Effector memory CD4-positive, alpha-beta T cell (primary cell): Measurements from ENCODE around the gene RAX.

Experiments
- DNase-seq, 3 donors: peaks; one replicate each; pipeline ENCODE4 v3.0.0-alpha.2; 2020
- H3K27ac ChIP-seq: 2 replicates; pipeline ENCODE4 v1.7.0; 2013; ENCODE audit warnings: mild to moderate bottlenecking, low read length, moderate library complexity; ENCODE audit not compliant: insufficient read depth, poor library complexity, severe bottlenecking
- H3K27me3 ChIP-seq: replicated peaks from 2 replicates; pipeline ENCODE4 v1.7.0; 2013; ENCODE audit warnings: mild to moderate bottlenecking, low read length; ENCODE audit not compliant: insufficient read depth, control insufficient read depth, poor library complexity, severe bottlenecking
- H3K36me3 ChIP-seq: 2 replicates; pipeline ENCODE4 v1.7.0; 2013; ENCODE audit warnings: mild to moderate bottlenecking, low read length, moderate library complexity; ENCODE audit not compliant: control insufficient read depth, insufficient read depth
- H3K4me1 ChIP-seq: 2 replicates; pipeline ENCODE4 v1.7.0; 2013; ENCODE audit warnings: low read length, mild to moderate bottlenecking; ENCODE audit not compliant: control insufficient read depth, insufficient read depth, poor library complexity, severe bottlenecking
- H3K4me3 ChIP-seq: 2 replicates; pipeline ENCODE4 v1.7.0; 2013; ENCODE audit warnings: low read length, low read depth, mild to moderate bottlenecking; ENCODE audit not compliant: insufficient read depth, poor library complexity, severe bottlenecking
- H3K9me3 ChIP-seq: 2 replicates; pipeline ENCODE4 v1.7.0; 2013; ENCODE audit warnings: mild to moderate bottlenecking, low read length, moderate library complexity; ENCODE audit not compliant: control insufficient read depth

Gene RAX

GRCh38 chr18:59229701-59230443 is 43.4 kb downstream of the RAX start:
- no peak overlapping the region for H3K4me3 ChIP-seq
- DNase-seq = no peak
- H3K9me3 ChIP-seq = no peaks in the 10 kb centered on the region
- no peaks in the 10 kb centered on the region for H3K4me1 ChIP-seq
- no peaks in the 10 kb centered on the region for H3K36me3 ChIP-seq
- no peak overlapping the region for H3K27ac ChIP-seq
- peaks cover 5% of the 10 kb centered on the region for H3K27me3 ChIP-seq

DNA sequence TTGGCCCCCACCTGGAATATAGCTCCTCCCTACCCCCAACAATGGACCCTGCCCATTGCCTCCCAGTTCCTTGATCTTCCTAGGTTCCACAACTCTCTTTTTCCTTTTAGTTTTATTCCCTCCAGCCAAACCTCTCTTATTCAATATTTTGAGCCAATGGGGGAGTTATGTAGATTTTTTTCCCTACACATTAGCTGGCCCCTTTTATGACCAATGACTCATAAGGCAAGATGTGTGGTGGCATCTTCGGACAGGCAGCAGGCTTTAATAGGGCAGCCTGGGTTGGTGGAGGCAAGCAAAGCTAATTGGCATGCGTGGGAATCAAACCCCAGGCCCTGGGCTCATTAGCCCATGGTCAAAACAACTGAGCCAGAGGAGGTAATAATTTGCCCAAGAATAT is 44.1 kb downstream of the RAX start:
- no peak overlapping the region for H3K27ac ChIP-seq
- no peak for DNase-seq
- H3K9me3 ChIP-seq = no peaks in the 10 kb centered on the region
- H3K27me3 ChIP-seq = peaks cover 5% of the 10 kb centered on the region
- no peak overlapping the region for H3K4me3 ChIP-seq
- H3K4me1 ChIP-seq = no peaks in the 10 kb centered on the region
- H3K36me3 ChIP-seq = no peaks in the 10 kb centered on the region

DNA sequence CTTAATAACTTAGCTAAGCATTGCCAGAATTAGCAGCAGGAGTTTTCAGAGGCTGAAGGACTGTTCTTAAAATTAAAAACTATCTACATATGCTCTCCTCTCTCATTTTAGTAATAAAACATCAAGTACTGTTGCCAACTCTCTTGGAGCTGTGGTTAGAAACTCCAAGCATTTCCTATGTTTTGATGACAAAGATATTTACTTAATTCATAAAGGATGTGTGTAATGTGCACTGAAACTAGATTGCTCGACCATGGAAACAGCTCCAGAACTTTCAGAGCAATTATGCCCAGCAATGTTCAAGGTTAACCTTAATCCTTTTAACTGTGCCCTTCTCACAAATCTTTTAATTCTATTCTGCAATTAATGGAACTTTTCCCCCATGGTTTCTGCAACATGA is 44.9 kb downstream of the RAX start:
- DNase-seq = no peak
- Histone ChIP-seq H3K36me3 (no peaks in the 10 kb centered on the region), H3K27me3 (peaks cover 5% of the 10 kb centered on the region), H3K9me3 (no peaks in the 10 kb centered on the region), H3K4me3 (no peak overlapping the region), H3K27ac (no peak overlapping the region), H3K4me1 (no peaks in the 10 kb centered on the region)

- Histone ChIP-seq H3K27ac (no peak overlapping the region), H3K4me1 (no peaks in the 10 kb centered on the region), H3K4me3 (no peak overlapping the region), H3K36me3 (no peaks in the 10 kb centered on the region), H3K27me3 (peaks cover 19% of the 10 kb centered on the region), H3K9me3 (no peaks in the 10 kb centered on the region)
- DNase-seq = no peak
Measured at GRCh38 chr18:59222341-59222740, 50.9 kb downstream of the RAX start.

DNA sequence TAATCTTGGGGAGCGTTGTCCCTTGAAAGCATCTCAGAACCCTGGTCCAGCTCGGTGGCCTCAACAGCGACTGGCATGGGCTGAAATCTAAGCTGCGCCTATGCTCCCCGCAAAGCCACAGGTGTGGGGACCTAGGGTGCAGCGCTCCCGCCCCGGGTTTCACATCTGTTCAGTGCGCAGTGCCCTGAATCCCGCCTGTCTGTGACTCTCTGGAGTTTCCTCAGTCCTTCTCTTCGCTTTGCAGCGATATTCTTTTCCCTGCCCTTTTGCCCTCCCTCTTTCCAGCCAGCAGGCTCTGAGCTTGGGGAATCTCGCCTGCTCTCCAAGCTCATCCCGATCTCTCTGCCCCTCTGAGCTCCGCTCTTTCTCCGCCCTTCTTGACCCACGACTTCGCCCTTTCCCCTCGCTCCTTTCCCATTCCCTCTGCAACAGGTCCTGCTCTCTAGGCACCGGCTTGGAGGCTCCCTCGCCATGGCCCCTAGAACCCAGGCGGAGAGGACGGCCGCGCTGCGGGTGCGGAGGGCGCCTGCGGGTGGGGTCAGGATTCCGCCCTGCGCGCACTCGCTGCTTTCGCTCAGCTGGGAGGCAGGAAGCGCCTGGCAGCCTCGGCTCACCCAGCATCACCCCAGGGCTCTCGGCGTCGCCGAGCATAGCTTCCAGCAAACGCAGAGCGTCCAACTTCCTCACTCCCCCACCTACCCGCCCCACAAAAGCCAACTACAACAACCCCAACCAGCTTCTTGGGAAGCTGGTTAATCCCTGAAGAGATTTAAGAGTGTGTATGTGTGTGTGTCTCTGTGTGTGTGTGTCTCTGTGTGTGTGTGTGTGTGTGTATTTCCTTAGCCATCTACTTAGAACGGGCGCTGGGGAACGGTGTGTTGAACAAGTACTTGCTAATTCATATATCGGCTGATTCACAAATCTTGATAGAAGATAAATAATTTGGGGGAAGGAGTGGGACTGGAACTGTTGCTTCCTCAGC is 52.2 kb downstream of the RAX start:
- Histone ChIP-seq H3K36me3 (no peaks in the 10 kb centered on the region), H3K4me1 (no peaks in the 10 kb centered on the region), H3K27ac (no peak overlapping the region), H3K4me3 (no peak overlapping the region), H3K27me3 (peaks cover 21% of the 10 kb centered on the region), H3K9me3 (no peaks in the 10 kb centered on the region)
- no peak for DNase-seq

DNA sequence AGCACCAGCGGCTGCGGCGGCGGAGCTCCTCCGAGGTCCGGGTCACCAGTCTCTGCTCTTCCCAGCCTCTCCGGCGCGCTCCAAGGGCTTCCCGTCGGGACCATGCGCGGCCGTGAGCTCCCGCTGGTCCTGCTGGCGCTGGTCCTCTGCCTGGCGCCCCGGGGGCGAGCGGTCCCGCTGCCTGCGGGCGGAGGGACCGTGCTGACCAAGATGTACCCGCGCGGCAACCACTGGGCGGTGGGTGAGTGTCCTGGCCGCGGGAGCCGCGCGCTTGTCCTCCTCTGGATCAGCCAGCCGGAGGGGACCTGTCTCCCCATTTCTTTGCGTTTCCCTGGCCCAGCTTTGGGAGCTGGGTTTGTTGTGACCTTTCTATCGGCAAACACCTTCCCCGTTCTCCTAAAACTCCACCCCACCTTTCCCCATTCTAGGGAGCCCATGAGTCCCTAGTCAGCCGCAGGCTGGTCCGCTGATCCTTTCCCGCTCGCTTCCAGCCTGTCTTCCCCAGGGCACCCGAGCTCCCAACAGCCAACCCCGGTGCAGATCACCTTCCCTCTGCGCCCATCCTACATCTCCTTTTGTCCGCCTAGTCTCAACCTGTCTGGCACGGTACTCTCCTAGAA is 53.0 kb downstream of the RAX start:
- H3K27me3 ChIP-seq = peaks cover 21% of the 10 kb centered on the region
- no peak overlapping the region for H3K27ac ChIP-seq
- DNase-seq = no peak
- no peak overlapping the region for H3K4me3 ChIP-seq
- H3K36me3 ChIP-seq = no peaks in the 10 kb centered on the region
- no peaks in the 10 kb centered on the region for H3K4me1 ChIP-seq
- no peaks in the 10 kb centered on the region for H3K9me3 ChIP-seq

GRCh38 chr18:59219672-59220163 is 53.5 kb downstream of the RAX start, which contains the start of gene GRP:
GRP (plus strand) TSS chr18:59220158; CDS start chr18:59220266, 108 bp downstream.
- H3K27ac ChIP-seq = no peak within 1 kb of the TSS
- H3K4me3 ChIP-seq = no peak within 1 kb of the TSS
- H3K4me1 ChIP-seq = no peaks in the 10 kb centered on the region
- no peak for DNase-seq
- no peaks in the 10 kb centered on the region for H3K36me3 ChIP-seq
- no peaks in the 10 kb centered on the region for H3K9me3 ChIP-seq
- H3K27me3 ChIP-seq = peaks cover 21% of the 10 kb centered on the region

- Histone ChIP-seq H3K36me3 (no peaks in the 10 kb centered on the region), H3K4me1 (no peaks in the 10 kb centered on the region), H3K4me3 (no peak overlapping the region), H3K9me3 (no peaks in the 10 kb centered on the region), H3K27me3 (peaks cover 21% of the 10 kb centered on the region), H3K27ac (no peak overlapping the region)
- DNase-seq = no peak
Measured at GRCh38 chr18:59218018-59218417, 55.2 kb downstream of the RAX start.
